Esophagus squamous epithelium (tissue), 5 donors: ENCODE measurements around the gene MRAP. TPM values are rescaled to one million over a fixed set of nuclear protein-coding genes. Genes with fewer than 3 reads are reported as not detected.
"Not testable (repeated sequence)": the region's sequence is repeated elsewhere in the genome, so short reads cannot be mapped to it uniquely, and the experiment has no call there.

ENCODE experiments used
- DNase-seq: peaks from one replicate; lab custom pipeline; 2025; lab: John Stamatoyannopoulos, UW
- H3K27ac ChIP-seq, 4 donors: fragments of 200-600 bp; sonication (generic); one replicate each; pipeline ENCODE4 v1.5.1; 2016 to 2019; ENCODE audit warnings: mild to moderate bottlenecking in 1 of 4
- H3K27me3 ChIP-seq, 4 donors: fragments of 200-600 bp; sonication (generic); 1 replicate in 3 of 4; 2 replicates in 1 of 4; pipeline versions ENCODE4 v1.5.1 to v1.6.0; 2017 to 2021; ENCODE audit warnings: antibody characterized with exemption in 1 of 4
- H3K36me3 ChIP-seq, 3 donors: fragments of 200-600 bp; sonication (generic); one replicate each; pipeline ENCODE4 v1.5.1; 2016 to 2019
- H3K4me1 ChIP-seq, 3 donors: fragments of 200-600 bp; sonication (generic); one replicate each; pipeline ENCODE4 v1.5.1; 2017 to 2019
- H3K4me3 ChIP-seq, 4 donors: fragments of 200-600 bp; sonication (generic); 1 replicate in 3 of 4; 2 replicates in 1 of 4; pipeline ENCODE4 v1.5.1; 2016 to 2019; ENCODE audit warnings: mild to moderate bottlenecking in 2 of 4, moderate library complexity in 1 of 4
- H3K9me3 ChIP-seq, 3 donors: fragments of 200-600 bp; sonication (generic); one replicate each; pipeline ENCODE4 v1.5.1; 2016 to 2019
- CTCF ChIP-seq, 6 experiments: fragments of 450-650 bp in 4 of 6; fragments of 200-600 bp in 2 of 6; sonication (generic) in 2 of 6; IDR thresholded peaks; one replicate each; pipeline ENCODE4 v1.5.1; 2016 to 2019; ENCODE audit warnings: antibody characterized with exemption in 6 of 6, mild to moderate bottlenecking in 4 of 6, moderate library complexity in 4 of 6
- POLR2A ChIP-seq, 4 donors: fragments of 450-650 bp; IDR thresholded peaks; one replicate each; pipeline ENCODE4 v1.6.1; 2017; ENCODE audit warnings: antibody characterized with exemption in 4 of 4, mild to moderate bottlenecking in 4 of 4, moderate library complexity in 3 of 4
- WGBS, 2 donors: methylation state at CpG; one replicate each; pipeline ENCODE4 v1.1.5; 2018; 5-methylcytosine and 5-hydroxymethylcytosine counted together
- intact Hi-C: fragments of 100-400 bp; cut with DNase I; formaldehyde crosslinking; loops from one replicate; pipeline ENCODE4 v1.15.0; 2022
- total RNA-seq, 4 donors: library from RNA; depleted of rRNA; stranded (reverse); fragments of >200 nt; gene quantifications; one replicate each; pipeline ENCODE4 v1.1.0, GENCODE V29; 2016
- donor health status: DM: yes; HTN: yes; CAD: no.

The MRAP gene
- total RNA-seq, 4 donors from 2014 or later: 0.29 TPM; not detected in 3

GRCh38 chr21:32308696-32309095 lies 10.0 kb downstream of the MRAP start:
- DNase-seq: no peak
- intact Hi-C loops: no loop called here
- WGBS, 2 donors: 94 to 99% methylated on average over 9 to 10 of the region's 10 CpGs
- H3K9me3 ChIP-seq: no peaks in the 10 kb centered on the region
- no peak overlapping the region for H3K27ac ChIP-seq
- H3K27me3 ChIP-seq: no peaks in the 10 kb centered on the region
- H3K4me1 ChIP-seq: no peaks in the 10 kb centered on the region
- no peak overlapping the region for H3K4me3 ChIP-seq
- TF ChIP-seq CTCF (IDR thresholded peaks at IDR 0.05): no peak
- TF ChIP-seq POLR2A (IDR thresholded peaks at IDR 0.05): no peak
- H3K36me3 ChIP-seq: peaks cover 4 to 72% (median 10%) of the 10 kb centered on the region in 3 donors

DNA sequence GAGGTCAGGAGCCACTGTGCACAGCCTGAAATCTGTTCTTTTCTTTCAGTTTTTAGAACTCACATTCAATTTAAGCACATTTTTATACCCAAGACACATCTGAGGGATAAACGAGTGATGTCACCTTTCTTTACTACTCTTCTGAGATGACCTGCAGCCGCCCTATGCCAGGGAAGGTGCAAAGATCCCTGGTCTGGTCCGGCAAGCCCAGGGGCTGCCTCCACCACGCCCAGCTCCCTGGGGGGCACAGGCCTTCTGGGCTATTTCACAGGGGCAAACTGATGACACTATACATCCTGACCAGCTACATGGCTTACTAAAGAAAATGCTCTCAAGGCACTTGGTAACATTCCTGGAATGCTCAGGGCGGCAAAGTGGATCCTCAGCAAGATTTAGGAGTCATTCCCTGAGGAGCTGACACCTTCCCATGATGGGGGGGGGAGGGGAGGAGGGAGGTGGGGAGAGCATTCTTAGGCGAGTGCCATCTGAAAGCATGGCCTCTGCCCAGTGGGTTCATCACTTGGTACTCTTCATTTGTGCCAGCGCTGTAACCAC lies 11.3 kb downstream of the MRAP start:
- Histone ChIP-seq H3K4me3 (no peak overlapping the region), H3K36me3 (peaks cover 7 to 85% (median 20%) of the 10 kb centered on the region in 3 donors), H3K9me3 (no peaks in the 10 kb centered on the region), H3K27ac (no peak overlapping the region), H3K27me3 (no peaks in the 10 kb centered on the region), H3K4me1 (no peaks in the 10 kb centered on the region)
- DNase-seq: no peak
- intact Hi-C loops: no loop called here
- no peak for TF ChIP-seq CTCF (IDR thresholded peaks at IDR 0.05)
- WGBS, 2 donors: 85 to 92% methylated on average over 6 to 7 of the region's 7 CpGs

DNA sequence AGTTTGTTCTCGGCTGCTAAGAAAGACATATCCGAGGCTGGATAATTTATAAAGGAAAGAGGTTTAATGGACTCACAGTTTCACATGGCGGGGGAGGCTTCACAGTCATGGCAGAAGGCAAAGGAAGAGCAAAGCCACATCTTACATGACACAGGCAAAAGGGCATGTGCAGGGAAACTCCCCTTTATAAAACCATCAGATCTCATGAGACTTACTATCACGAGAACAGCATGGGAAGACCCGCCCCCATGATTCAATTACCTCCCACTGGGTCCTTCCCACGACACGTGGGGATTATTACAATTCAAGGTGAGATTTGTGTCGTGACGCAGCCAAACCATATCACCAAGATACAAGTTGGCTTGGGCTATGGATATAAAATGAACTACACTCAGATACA lies 12.3 kb downstream of the MRAP start:
- H3K36me3 ChIP-seq: peaks cover 7 to 95% (median 28%) of the 10 kb centered on the region in 3 donors
- intact Hi-C loops, H3K4me1 ChIP-seq, H3K4me3 ChIP-seq, H3K27ac ChIP-seq, DNase-seq, H3K27me3 ChIP-seq, H3K9me3 ChIP-seq: not testable (repeated sequence)
- 86 to 90% methylated on average over 8 to 9 of the region's 9 CpGs for WGBS, 2 donors

- WGBS, 2 donors: 93 to 100% methylated on average over 2 to 3 of the region's 9 CpGs
- peaks cover 13 to 95% (median 34%) of the 10 kb centered on the region in 3 donors for H3K36me3 ChIP-seq
- H3K4me1 ChIP-seq: no peaks in the 10 kb centered on the region
- H3K9me3 ChIP-seq: no peaks in the 10 kb centered on the region
- no peak overlapping the region for H3K27ac ChIP-seq
- no peak overlapping the region for H3K4me3 ChIP-seq
- TF ChIP-seq POLR2A (IDR thresholded peaks at IDR 0.05) (no peak), CTCF (IDR thresholded peaks at IDR 0.05) (no peak)
- DNase-seq: no peak
- no peaks in the 10 kb centered on the region for H3K27me3 ChIP-seq
- intact Hi-C loops: no loop called here
Measured at GRCh38 chr21:32311621-32312020, 13.0 kb downstream of the MRAP start.

DNA sequence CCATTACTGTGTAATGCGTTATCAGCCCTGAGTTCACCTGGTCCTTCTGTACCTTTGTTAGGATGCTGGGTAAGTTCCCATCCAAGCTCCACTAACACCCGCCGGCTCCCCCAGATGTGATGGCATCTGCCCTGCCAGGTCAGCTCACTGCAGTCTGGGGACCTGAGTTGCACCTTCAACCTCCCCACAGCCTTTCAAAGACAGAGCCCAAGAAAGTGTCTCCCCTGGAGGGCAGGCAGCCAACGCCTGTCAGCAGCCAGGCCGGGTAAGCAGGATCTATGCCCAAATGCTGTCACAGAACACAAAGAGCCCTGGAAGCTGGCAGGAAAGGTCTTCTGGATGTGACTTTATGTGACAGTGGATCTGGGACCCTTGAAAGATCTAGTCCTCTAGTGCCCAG lies 13.7 kb downstream of the MRAP start:
- Histone ChIP-seq H3K27me3 (no peaks in the 10 kb centered on the region), H3K9me3 (no peaks in the 10 kb centered on the region), H3K4me1 (no peaks in the 10 kb centered on the region), H3K36me3 (peaks cover 20 to 99% (median 41%) of the 10 kb centered on the region in 3 donors), H3K27ac (no peak overlapping the region), H3K4me3 (no peak overlapping the region)
- intact Hi-C loops: no loop called here
- DNase-seq: no peak
- TF ChIP-seq CTCF (IDR thresholded peaks at IDR 0.05) (no peak), POLR2A (IDR thresholded peaks at IDR 0.05) (no peak)
- 89 to 90% methylated on average over 1 to 5 of the region's 5 CpGs for WGBS, 2 donors

GRCh38 chr21:32312976-32313375 lies 14.3 kb downstream of the MRAP start:
- Histone ChIP-seq H3K9me3 (no peaks in the 10 kb centered on the region), H3K4me3 (no peak overlapping the region), H3K4me1 (no peaks in the 10 kb centered on the region), H3K36me3 (peaks cover 27 to 100% (median 48%) of the 10 kb centered on the region in 3 donors), H3K27me3 (no peaks in the 10 kb centered on the region), H3K27ac (no peak overlapping the region)
- TF ChIP-seq CTCF (IDR thresholded peaks at IDR 0.05) (no peak), POLR2A (IDR thresholded peaks at IDR 0.05) (no peak)
- intact Hi-C loops: no loop called here
- no peak for DNase-seq
- 75 to 92% methylated on average over 3 to 5 of the region's 6 CpGs for WGBS, 2 donors
